ENCODE measurements around the gene SUGCT.
A peak's percentile ranks its signal among the peaks of the same experiment; 100 is the strongest.

SUGCT gene

GRCh38 chr7:40509287-40509996 is 374.6 kb downstream of the SUGCT start:
- no peak for TF ChIP-seq CTCF (IDR thresholded peaks at IDR 0.05)
- peak overlapping the region; percentile 61 for H3K4me3 ChIP-seq
- no peak for DNase-seq (ENCODE audit: low spot score)
- peak overlapping the region; percentile 40 to 72 for H3K27ac ChIP-seq

GRCh38 chr7:40516376-40516775 is 381.6 kb downstream of the SUGCT start:
- no peak for TF ChIP-seq CTCF (IDR thresholded peaks at IDR 0.05)
- no peak overlapping the region for H3K4me3 ChIP-seq
- DNase-seq (ENCODE audit: low spot score) = no peak
- no peak overlapping the region for H3K27ac ChIP-seq

GRCh38 chr7:40519009-40519408 is 384.2 kb downstream of the SUGCT start:
- H3K4me3 ChIP-seq = no peak overlapping the region
- no peak for TF ChIP-seq CTCF (IDR thresholded peaks at IDR 0.05)
- no peak for DNase-seq (ENCODE audit: low spot score)
- no peak overlapping the region for H3K27ac ChIP-seq

GRCh38 chr7:40520986-40521738 is 386.4 kb downstream of the SUGCT start:
- DNase-seq (ENCODE audit: low spot score) = no peak
- Histone ChIP-seq H3K27ac (peak overlapping the region in 1 of 2 donors; percentile 40), H3K4me3 (no peak overlapping the region)
- TF ChIP-seq CTCF (IDR thresholded peaks at IDR 0.05) = no peak

GRCh38 chr7:40525764-40526163 is 391.0 kb downstream of the SUGCT start:
- Histone ChIP-seq H3K27ac (peak overlapping the region in 1 of 2 donors; percentile 42), H3K4me3 (no peak overlapping the region)
- no peak for DNase-seq (ENCODE audit: low spot score)
- no peak for TF ChIP-seq CTCF (IDR thresholded peaks at IDR 0.05)

- TF ChIP-seq CTCF (IDR thresholded peaks at IDR 0.05) = no peak
- Histone ChIP-seq H3K27ac (peak overlapping the region in 1 of 2 donors; percentile 44), H3K4me3 (no peak overlapping the region)
- no peak for DNase-seq (ENCODE audit: low spot score)
Observed at GRCh38 chr7:40526951-40527715, 392.3 kb downstream of the SUGCT start.

Data from coronary artery (tissue), 2 donors.